Stimulated activated CD4-positive, alpha-beta T cell treated with anti-CD3 and anti-CD28 coated beads, Interleukin-2, amount 100 ng/mL, for 48 hours (primary cell): ENCODE results near the gene APMAP.
"Not testable (repeated sequence)": the region's sequence is repeated elsewhere in the genome, so short reads cannot be mapped to it uniquely, and the experiment has no call there.

Experiments used
- DNase-seq, 2 donors: peaks; one replicate each; pipeline ENCODE4 v3.0.0-alpha.2; 2020

APMAP gene

DNA sequence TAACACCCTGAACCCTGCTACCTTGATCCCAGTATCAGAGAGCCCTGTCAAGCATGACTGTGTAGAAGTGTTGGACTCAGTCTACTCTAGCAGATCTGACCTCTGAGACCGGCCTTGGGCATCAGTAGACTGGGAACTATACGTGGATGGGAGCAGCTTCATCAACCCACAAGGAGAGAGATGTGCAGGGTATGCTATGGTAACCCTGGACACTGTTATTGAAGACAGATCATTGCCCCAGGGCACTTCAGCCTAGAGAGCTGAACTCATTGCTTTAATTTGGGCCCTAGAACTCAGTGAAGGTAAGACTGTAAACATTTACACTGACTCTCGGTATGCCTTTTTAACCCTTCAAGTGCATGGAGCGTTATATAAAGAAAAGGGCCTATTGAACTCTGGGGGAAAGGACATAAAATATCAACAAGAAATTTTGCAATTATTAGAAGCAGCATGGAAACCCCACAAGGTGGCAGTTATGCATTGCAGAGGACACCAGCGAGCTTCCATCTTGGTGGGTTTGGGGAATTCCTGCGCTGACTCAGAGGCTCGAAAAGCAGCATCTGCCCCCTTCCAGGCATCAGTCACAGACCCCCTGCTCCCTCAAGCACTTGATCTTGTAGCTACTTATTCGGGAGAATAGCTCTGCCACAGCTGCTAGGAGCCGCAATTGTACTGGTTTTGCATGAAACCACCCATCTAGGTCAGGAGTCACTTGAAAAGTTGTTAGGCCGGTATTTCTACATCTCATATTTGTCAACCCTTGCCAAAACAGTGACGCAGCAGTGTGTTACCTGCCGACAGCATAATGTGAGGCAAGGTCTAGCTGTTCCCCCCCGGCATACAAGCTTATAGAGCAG lies 62.5 kb downstream of the APMAP start:
- not testable (repeated sequence) for DNase-seq

DNA sequence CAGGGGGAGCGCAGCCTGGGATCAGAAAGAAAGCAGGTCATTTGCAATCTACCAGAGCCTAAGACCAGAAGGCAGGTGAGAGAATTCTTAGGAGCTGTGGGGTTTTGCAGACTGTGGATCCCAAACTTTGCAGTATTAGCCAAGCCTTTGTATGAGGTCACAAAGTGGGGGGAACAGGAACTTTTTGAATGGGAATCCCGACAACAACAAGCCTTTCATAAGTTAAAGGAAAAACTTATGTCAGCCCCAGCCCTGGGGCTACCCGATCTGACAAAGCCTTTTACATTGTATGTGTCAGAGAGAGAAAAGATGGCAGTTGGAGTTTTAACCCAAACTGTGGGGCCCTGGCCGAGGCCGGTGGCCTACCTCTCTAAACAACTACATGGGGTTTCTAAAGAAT lies 63.3 kb downstream of the APMAP start:
- not testable (repeated sequence) for DNase-seq

DNA sequence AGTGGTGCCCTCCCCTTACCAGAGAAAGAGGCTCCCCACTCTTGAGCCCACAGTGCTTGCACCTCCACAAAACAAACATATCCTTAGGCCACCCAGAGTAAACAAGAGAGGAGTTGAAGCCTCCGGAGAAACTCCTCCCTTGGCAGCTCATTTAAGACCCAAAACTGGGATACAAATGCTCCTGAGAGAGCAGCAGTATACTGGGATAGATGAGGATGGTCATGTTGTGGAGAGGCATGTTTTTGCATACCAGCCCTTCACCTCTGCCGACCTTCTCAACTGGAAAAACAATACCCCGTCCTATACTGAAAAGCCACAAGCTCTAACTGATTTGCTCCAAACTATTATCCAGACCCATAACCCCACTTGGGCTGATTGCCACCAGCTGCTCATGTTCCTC lies 71.8 kb downstream of the APMAP start:
- DNase-seq = not testable (repeated sequence)

DNA sequence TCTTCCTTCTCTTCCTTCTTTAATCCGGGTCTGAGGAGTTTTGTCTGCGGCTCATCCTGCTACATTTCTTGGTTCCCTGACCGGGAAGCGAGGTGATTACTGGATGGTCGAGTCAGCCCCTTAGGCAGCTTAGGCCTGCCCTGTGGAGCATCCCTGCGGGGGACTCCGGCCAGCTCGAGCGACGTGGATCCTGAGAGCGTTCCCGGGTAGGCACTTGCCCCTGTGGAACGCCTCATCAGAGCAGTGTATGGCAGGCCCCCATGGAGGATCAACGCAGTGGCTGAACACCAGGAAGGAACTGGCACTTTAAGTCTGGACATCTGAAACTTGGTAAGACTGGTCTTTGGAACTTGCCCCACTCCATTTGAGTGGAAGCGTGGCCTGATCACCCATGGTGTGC lies 72.9 kb downstream of the APMAP start:
- DNase-seq = not testable (repeated sequence)

DNA sequence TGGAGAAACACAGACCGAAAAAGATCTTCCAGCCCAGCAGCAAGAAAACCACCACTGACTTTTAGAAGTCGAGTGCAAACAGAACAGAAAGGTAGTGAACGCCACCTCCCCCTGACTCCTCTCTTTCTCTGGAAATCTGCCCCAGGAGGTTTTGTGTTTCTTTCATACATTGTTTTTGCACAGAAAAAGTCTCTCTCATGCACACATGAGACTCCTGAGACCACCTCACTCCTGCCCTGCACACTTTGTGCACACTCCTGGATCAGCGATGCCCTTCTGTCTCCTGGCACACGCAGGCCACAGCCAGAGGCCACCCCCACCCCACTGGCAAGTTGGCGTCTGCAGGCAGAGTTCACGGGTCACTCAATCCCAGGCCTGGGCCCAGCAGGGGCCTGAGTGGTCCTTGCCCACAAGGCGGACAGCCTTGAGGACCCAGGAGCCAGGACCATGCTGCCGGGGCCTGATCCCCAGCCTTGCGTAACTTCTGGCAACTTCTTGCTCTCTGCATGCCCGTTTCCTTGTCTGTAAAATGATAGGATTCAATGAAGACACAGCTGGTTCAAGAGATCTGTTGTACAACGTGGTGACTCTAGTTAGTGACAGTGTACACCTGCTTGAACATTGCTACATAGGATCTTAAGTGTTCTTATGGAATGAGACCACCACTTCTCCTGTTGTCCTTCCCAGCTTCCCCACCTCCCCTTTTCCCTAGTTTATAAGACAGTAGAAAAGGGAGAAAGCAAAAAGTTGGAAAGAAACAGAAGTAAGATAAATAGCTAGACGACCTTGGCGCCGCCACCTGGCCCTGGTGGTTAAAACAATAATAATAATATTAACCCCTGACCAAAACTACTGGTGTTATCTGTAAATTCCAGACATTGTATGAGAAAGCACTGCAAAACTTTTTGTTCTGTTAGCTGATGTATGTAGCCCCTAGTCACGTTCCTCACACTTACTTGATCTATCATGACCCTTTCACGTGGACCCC lies 73.7 kb downstream of the APMAP start:
- no peak for DNase-seq

DNA sequence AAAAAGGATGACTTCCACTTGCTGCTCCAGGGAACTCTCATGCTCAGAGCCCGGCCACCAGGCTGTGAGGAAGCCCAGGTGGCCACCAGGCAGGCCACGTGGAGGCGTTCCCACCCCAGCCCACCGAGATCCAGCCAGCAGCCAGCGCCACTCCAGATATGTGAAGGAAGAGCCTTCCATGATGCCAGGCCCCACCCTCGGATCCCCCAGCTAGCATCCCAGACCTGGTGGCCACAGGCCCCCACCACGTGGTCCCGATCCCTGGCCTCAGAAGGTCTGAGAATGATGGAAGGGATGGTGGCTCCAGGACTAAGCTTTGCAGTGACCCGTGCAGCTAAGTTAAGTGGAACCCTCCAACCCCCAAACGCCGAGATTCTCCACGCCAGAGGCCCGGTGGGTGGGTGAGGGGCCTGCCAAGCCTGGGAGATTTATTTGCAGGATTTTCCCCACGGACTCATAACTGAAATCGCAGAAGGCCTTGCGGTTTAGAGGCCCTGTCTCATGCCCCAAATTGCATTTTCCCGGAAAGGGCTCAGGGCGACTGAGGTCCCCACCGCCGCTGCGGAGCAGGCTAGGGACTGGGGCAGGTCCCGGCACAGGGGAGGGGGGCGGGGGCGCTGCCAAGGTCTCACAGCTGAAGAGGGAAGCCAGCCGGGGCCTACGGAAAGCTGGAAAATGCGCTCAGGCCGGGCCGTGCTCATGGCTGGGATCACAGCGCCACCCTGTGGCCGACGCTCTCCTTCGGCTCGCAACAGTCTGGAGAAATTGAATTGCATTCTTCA lies 74.6 kb downstream of the APMAP start:
- peak; percentile 43 to 46 for DNase-seq

DNA sequence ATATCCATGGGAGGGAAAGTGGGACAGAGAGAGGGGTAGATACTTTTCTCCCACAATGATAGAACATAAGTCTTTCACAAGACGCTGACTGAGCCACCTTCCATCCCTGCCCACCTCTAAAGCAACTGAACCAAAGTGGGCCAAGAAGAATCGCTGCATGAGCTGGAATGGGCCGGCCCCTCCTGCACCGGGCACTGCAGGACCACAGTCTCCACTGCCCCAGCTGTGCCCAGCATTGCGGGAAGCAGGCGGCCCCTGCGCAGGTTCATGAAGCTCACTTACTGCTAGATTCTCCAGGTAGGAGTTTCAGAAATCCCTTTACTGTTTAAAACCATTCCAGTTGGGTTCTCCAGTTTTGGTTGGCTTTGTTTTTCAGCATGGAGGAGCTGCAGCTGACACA lies 75.5 kb downstream of the APMAP start:
- DNase-seq = no peak

DNA sequence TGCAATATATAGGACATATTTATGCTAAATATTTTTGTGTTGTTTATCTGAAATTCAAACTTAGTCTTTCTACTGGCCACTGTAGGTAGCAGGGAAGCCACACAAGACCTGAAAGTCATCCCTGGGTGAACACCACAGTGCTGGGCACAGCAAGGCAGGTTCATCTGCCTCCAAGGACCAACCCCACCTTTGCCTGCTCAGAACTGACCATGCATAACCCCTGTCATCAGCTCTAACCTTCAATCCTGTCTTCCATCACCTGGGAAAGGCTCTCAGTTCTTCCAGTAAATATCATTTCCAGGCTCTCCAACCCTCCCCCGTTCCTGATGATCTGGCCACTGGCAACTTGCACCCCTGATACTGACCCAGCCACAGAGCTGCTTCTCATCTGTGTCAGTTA lies 76.1 kb downstream of the APMAP start:
- DNase-seq = no peak

DNA sequence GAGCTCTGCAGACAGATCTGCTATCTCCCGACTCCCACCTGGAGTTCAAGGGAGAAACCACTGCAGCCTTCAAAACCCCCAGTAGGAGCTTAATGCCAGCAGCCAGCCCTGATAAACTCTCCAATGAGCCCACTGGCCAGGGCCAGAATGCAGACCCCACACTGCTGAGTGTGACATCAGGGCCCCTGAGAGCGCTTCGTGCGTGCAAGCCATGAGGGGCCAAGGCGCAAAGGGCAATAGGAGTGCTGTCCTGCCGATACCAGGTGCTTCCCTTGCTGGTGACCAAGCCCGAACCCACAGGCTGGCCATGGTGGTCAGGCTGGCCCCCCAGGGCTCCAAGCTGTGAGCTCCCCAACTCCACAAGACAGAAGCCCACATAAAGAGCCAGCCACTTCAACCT lies 76.7 kb downstream of the APMAP start:
- DNase-seq = no peak

DNA sequence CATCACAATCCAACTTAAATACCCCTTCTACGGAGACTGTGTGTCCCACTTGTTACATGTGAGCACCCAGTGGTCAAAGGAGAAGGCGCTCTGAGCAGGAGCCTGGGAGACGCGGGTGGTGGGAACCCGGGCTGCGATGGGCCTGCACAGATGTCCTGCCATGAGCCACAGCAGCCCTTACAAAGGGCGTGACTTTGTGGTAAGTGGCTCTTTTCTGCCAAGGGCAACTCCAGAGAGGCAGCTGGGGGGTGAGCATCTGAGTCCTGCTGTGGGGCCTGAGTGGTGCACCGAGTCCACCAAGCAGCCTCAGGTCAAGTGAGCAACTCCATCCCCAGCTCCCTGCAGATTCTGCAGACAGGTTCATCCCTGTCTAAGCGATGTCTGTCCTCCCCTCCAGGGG lies 77.1 kb downstream of the APMAP start:
- DNase-seq = no peak

DNA sequence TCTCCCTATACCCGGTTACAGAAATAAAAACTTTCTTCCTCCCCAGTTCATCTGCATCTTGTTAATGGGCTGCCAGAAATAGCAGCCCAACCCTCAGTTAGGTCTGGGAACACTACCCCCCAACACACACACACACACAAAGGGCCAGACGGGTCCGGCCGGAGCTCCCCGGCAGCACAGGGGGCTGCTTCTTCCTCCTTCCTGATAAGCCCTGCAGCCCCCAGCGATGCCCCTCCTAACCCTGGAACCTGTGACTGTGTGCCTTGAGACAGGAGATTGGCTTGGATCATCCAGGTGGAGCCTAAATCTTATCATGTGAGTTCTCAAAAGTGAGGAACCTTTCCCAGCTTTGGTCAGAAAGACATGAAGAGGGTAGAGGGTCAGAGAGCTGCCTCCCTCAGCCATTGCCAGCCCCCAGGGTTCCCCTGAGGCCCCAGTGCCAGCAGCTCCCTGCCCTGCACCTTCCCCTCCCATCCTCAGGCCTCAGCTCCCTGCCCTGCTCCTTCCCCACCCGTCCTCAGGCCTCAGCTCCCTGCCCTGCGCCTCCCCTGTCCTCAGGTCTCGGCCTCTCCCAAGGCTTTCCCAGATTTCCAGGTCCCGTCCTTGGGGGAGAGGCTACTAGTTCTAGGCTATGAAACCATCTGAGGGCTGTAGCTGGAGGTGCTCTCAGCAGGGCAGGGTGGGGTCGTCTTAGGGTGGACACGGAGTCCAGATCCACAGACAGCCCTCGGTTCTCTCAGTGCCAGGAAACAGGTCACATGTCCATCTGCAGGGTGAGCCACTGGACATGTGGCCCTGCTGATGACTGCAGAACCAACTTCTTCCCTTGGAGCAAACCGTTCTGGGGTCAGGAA lies 77.9 kb downstream of the APMAP start:
- DNase-seq = no peak

DNA sequence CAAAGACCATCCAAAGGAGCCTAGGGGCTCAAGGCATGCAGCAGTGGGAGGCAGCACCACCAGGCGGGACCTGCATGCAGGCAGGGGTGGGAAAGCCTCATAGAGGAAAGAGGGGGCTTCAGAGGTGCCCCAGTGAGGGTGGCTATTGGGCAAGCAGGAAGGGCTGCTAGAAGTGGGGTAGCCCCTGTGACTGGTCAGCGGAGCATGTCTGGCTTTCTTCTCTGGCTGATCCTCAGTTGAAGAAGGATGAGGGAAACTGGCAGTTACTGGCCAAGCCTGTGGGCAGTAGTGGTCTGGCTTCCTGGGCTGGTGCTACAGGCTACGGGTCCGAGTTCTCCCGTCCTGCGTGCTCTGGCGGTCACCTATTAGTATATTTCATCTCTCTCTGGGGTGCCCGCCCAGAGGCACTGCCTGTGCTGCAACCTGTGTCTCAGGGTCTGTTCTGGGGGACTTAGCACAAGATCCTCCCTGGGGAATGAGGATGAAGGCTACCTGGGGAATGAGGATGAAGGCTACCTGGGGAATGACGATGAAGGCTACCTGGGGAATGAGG lies 79.4 kb downstream of the APMAP start:
- no peak for DNase-seq
